CD4-positive, alpha-beta T cell (primary cell): ENCODE results near the gene MOCS2. TPM values are rescaled to one million over a fixed set of nuclear protein-coding genes. Genes with fewer than 3 reads are reported as not detected.

ENCODE experiments used
- ATAC-seq: fragments of 200-7000 bp; cut with Tn5 transposase; one replicate; pipeline ENCODE4 v1.10.0; 2022; ENCODE audit warnings: mild to moderate bottlenecking; ENCODE audit not compliant: poor library complexity
- CTCF ChIA-PET: fragments of 350-600 bp; sonication (Branson Sonifier 250); formaldehyde crosslinking; loops from one replicate; lab custom pipeline; 2021; ENCODE audit warnings: antibody characterized with exemption, inconsistent platforms; lab: Charles Lee
- POLR2A ChIA-PET: fragments of 350-600 bp; sonication (Branson Sonifier 250); formaldehyde crosslinking; loops from one replicate; lab custom pipeline; 2021; ENCODE audit warnings: antibody characterized with exemption, inconsistent platforms; lab: Charles Lee
- DNase-seq, 14 experiments: peaks; one replicate each; pipeline ENCODE4 v3.0.0-alpha.2; 2013 to 2020; ENCODE audit warnings: mixed read lengths in 2 of 14
- H3K27ac ChIP-seq, 2 donors: one replicate each; pipeline versions ENCODE4 v1.5.1 to v1.7.0; 2013; ENCODE audit warnings: low read length in 2 of 2, low read depth in 1 of 2, mild to moderate bottlenecking in 1 of 2
- H3K27me3 ChIP-seq, 2 experiments: 1 replicate in 1 of 2; 2 replicates in 1 of 2; pipeline versions ENCODE4 v1.6.1 to v1.7.0; 2013; ENCODE audit warnings: low read length in 2 of 2, control low read depth in 1 of 2, mild to moderate bottlenecking in 1 of 2, moderate library complexity in 1 of 2; ENCODE audit not compliant: insufficient read depth in 2 of 2, control insufficient read depth in 1 of 2
- H3K36me3 ChIP-seq: one replicate; pipeline ENCODE4 v1.6.1; 2013; ENCODE audit warnings: low read length, control low read depth; ENCODE audit not compliant: insufficient read depth
- H3K4me1 ChIP-seq: one replicate; pipeline ENCODE4 v1.6.1; 2013; ENCODE audit warnings: low read length, control low read depth; ENCODE audit not compliant: insufficient read depth
- H3K4me3 ChIP-seq: one replicate; pipeline ENCODE4 v1.5.1; 2013; ENCODE audit warnings: mild to moderate bottlenecking, low read length, moderate library complexity
- H3K9me3 ChIP-seq, 2 experiments: 1 replicate in 1 of 2; 2 replicates in 1 of 2; pipeline versions ENCODE4 v1.6.1 to v1.7.0; 2013; ENCODE audit warnings: low read length in 2 of 2, mild to moderate bottlenecking in 2 of 2, control low read depth in 1 of 2, moderate library complexity in 1 of 2; ENCODE audit not compliant: control insufficient read depth in 1 of 2, insufficient read depth in 1 of 2
- H3K27ac Mint-ChIP-seq: one replicate; pipeline ENCODE4 v1.8.0; 2020; ENCODE audit warnings: mixed read lengths
- H3K27me3 Mint-ChIP-seq: one replicate; pipeline ENCODE4 v1.8.0; 2021; ENCODE audit warnings: mixed read lengths
- H3K36me3 Mint-ChIP-seq: one replicate; pipeline ENCODE4 v1.8.0; 2021; ENCODE audit warnings: low read depth, mixed read lengths
- H3K4me1 Mint-ChIP-seq: one replicate; pipeline ENCODE4 v1.8.0; 2021; ENCODE audit warnings: low read depth, mixed read lengths
- H3K4me3 Mint-ChIP-seq: one replicate; pipeline ENCODE4 v1.8.0; 2020; ENCODE audit warnings: mild to moderate bottlenecking, mixed read lengths
- H3K9me3 Mint-ChIP-seq: one replicate; pipeline ENCODE4 v1.8.0; 2020; ENCODE audit warnings: mixed read lengths
- intact Hi-C, 2 experiments: fragments of 100-400 bp; cut with DNase I in 1 of 2; cut with micrococcal nuclease in 1 of 2; formaldehyde crosslinking; loops; one replicate each; pipeline versions ENCODE4 v1.15.1 to v1.9.0; 2023 to 2025; cut with DNase I, micrococcal nuclease
- total RNA-seq, 174 experiments: library from RNA in 2 of 174; stranded (reverse) in 2 of 174; gene quantifications; one replicate each; pipeline ENCODE4 v1.2.3 and lab custom pipeline; 2021 to 2026
- TF ChIP-seq, protein P1 (sequence below): fragments of 200-600 bp; IDR thresholded peaks from one replicate; pipeline ENCODE4 v1.8.0; 2022; ENCODE audit warnings: antibody characterized with exemption, mild to moderate bottlenecking

The MOCS2 gene
- total RNA-seq, 2 experiments from 2014 or later = 19.5 to 20.4 TPM

DNA sequence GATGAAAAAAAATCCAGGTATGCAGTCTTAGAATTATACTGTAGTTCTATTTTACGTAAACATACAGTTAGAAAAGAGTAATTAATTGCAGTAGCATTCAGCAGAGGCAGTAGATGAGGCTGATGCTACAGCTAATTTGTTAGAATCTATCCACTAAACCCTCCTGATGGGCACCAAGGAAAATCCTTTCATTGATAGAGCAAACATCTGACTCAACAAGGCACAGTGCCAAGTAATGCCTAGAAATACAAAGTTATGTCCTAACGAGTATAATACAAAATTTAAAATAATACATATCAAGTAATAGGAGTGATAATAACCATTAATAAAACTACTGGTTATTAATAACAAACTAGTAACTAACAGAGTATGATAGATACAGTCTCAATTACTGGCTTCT is 9.0 kb downstream of the MOCS2 start:
- Histone ChIP-seq H3K36me3 (peaks cover 51% of the 10 kb centered on the region), H3K4me3 (no peak overlapping the region), H3K4me1 (no peaks in the 10 kb centered on the region), H3K27me3 (no peaks in the 10 kb centered on the region), H3K9me3 (no peaks in the 10 kb centered on the region), H3K27ac (no peak overlapping the region)
- H3K36me3 Mint-ChIP-seq = peaks cover 91% of the 10 kb centered on the region
- no peak for DNase-seq
- peaks cover 27% of the 10 kb centered on the region for H3K4me1 Mint-ChIP-seq
- no peak overlapping the region for H3K4me3 Mint-ChIP-seq
- ChIA-PET CTCF (no interaction called here), POLR2A (interaction anchor here (1.6 kb wide), 1 partner anchor 9 kb away, joined by 6 read pairs; the partner anchor contains the start of gene MOCS2)
- no peaks in the 10 kb centered on the region for H3K27me3 Mint-ChIP-seq
- no peak for ATAC-seq
- no peak overlapping the region for H3K27ac Mint-ChIP-seq
- intact Hi-C loops = no loop called here
- H3K9me3 Mint-ChIP-seq = no peaks in the 10 kb centered on the region
- TF ChIP-seq, protein P1, sequence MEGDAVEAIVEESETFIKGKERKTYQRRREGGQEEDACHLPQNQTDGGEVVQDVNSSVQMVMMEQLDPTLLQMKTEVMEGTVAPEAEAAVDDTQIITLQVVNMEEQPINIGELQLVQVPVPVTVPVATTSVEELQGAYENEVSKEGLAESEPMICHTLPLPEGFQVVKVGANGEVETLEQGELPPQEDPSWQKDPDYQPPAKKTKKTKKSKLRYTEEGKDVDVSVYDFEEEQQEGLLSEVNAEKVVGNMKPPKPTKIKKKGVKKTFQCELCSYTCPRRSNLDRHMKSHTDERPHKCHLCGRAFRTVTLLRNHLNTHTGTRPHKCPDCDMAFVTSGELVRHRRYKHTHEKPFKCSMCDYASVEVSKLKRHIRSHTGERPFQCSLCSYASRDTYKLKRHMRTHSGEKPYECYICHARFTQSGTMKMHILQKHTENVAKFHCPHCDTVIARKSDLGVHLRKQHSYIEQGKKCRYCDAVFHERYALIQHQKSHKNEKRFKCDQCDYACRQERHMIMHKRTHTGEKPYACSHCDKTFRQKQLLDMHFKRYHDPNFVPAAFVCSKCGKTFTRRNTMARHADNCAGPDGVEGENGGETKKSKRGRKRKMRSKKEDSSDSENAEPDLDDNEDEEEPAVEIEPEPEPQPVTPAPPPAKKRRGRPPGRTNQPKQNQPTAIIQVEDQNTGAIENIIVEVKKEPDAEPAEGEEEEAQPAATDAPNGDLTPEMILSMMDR = no peak

DNA sequence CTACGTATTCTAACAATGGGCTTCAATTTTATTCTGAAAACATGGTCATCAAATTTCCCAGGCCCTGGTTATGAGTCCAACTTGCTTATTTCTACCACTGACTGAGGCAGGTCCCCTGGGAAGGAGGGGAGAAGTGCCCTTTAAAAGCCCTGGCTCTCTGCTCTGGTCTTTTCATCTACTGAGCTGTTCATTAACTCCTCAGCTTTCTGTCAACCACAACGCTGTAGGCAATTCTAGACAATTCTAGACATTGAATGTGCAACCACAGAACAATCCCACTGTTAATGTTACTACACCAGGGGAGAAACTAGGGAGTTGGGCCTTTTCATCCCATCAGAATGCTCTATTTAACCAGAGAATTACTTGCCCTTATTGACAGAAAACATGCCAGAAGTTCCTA is 10.0 kb downstream of the MOCS2 start:
- TF ChIP-seq, protein P1 = no peak
- Histone ChIP-seq H3K4me3 (no peak overlapping the region), H3K4me1 (no peaks in the 10 kb centered on the region), H3K9me3 (no peaks in the 10 kb centered on the region), H3K27me3 (no peaks in the 10 kb centered on the region), H3K27ac (no peak overlapping the region), H3K36me3 (peaks cover 48% of the 10 kb centered on the region)
- CTCF ChIA-PET = no interaction called here
- DNase-seq = no peak
- Mint-ChIP-seq H3K27me3 (no peaks in the 10 kb centered on the region), H3K36me3 (peaks cover 81% of the 10 kb centered on the region), H3K27ac (no peak overlapping the region), H3K4me1 (peaks cover 16% of the 10 kb centered on the region), H3K4me3 (no peak overlapping the region), H3K9me3 (no peaks in the 10 kb centered on the region)
- POLR2A ChIA-PET = interaction anchor here (1.3 to 1.6 kb wide), 2 partner anchors 10 to 151 kb away, joined by 3 to 6 read pairs; partner anchors contain the start of gene MOCS2
- intact Hi-C loops = loop anchor here in 1 of 2 experiments (5.0 kb wide), 1 partner anchor 312 kb away; the partner anchor contains the start of genes ITGA1 and PELO
- ATAC-seq = no peak

DNA sequence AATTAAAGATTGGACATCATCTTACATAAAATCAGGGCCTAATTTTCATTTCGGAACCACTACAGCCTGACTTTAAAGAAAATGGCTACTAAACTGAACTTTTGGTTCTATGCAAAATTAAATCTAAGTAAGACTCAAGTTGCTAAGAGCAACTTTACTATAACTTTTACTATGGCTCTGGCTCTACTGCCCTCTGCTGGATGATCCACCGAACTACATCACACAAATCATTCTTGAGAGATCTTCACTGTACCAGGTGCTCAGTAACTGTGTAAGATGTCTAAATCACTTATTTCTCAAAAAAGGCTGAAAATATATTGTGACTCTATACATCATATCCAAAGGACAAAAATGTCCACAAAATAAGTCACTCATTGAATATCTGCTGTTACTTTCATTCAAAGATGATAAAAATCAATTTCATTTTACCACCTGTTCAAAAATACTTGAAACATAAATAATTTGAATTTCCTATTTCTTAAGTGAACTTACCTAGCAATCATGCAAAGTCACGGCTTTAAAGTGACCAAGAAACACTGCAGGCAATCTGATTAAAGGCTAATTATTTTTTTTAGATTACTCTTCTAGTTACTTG is 13.5 kb downstream of the MOCS2 start:
- Histone ChIP-seq H3K27me3 (no peaks in the 10 kb centered on the region), H3K9me3 (no peaks in the 10 kb centered on the region), H3K4me1 (no peaks in the 10 kb centered on the region), H3K4me3 (no peak overlapping the region), H3K27ac (no peak overlapping the region), H3K36me3 (peaks cover 33% of the 10 kb centered on the region)
- DNase-seq (peak; percentile 41 to 82 (median 63)), ATAC-seq (peak; percentile 97)
- ChIA-PET CTCF (interaction anchor here (0.6 to 4.1 kb wide), 3 partner anchors 61 to 147 kb away, joined by 3 to 35 read pairs (median 3); no protein-coding TSS in a partner anchor), POLR2A (no interaction called here)
- H3K27ac Mint-ChIP-seq = peak overlapping the region; percentile 10
- peaks cover 47% of the 10 kb centered on the region for H3K36me3 Mint-ChIP-seq
- no peaks in the 10 kb centered on the region for H3K27me3 Mint-ChIP-seq
- intact Hi-C loops = loop anchor here (1.0 to 5.0 kb wide), 2 partner anchors 148 to 309 kb away; partner anchors contain the start of genes ITGA1 (in 1 of the 2) and PELO (in 1 of the 2)
- peaks cover 4% of the 10 kb centered on the region for H3K4me1 Mint-ChIP-seq
- TF ChIP-seq, protein P1 = peak; percentile 92
- no peaks in the 10 kb centered on the region for H3K9me3 Mint-ChIP-seq
- H3K4me3 Mint-ChIP-seq = no peak overlapping the region
